ENCODE measurements around the gene WDR27.

DNA sequence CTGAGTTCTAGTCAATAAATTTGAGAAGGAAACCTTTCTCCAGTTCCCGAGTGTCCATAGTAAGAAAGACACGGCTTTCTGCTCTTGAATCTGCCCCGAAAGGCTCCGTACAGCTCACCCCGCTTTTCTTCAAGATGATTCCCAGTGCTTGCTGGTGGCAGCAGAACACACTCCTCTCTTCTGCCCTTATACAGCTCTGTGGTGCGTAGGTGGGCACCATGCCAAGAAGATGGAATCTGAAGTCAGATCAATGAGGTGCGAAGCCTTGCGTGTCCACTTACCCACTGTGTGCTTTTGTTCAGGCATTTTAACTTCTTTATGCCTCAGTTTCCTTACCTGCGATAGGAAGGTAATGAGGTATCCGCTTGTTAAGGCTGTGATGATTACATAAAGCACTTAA lies 142.2 kb downstream of the WDR27 start:
- TF ChIP-seq, protein P1, sequence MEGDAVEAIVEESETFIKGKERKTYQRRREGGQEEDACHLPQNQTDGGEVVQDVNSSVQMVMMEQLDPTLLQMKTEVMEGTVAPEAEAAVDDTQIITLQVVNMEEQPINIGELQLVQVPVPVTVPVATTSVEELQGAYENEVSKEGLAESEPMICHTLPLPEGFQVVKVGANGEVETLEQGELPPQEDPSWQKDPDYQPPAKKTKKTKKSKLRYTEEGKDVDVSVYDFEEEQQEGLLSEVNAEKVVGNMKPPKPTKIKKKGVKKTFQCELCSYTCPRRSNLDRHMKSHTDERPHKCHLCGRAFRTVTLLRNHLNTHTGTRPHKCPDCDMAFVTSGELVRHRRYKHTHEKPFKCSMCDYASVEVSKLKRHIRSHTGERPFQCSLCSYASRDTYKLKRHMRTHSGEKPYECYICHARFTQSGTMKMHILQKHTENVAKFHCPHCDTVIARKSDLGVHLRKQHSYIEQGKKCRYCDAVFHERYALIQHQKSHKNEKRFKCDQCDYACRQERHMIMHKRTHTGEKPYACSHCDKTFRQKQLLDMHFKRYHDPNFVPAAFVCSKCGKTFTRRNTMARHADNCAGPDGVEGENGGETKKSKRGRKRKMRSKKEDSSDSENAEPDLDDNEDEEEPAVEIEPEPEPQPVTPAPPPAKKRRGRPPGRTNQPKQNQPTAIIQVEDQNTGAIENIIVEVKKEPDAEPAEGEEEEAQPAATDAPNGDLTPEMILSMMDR (IDR thresholded peaks at IDR 0.05) = no peak
- TF ChIP-seq POLR2A (IDR thresholded peaks at IDR 0.05) (no peak), EP300 (IDR thresholded peaks at IDR 0.05) (no peak)
